Measurements from ENCODE around the gene CELF1. TPM values are rescaled to one million over a fixed set of nuclear protein-coding genes. Genes with fewer than 3 reads are reported as not detected.
"Not testable (repeated sequence)": the region's sequence is repeated elsewhere in the genome, so short reads cannot be mapped to it uniquely, and the experiment has no call there.

The CELF1 gene
- total RNA-seq, 4 donors from 2014 or later: 69.6 to 151 (median 99.3) TPM

DNA sequence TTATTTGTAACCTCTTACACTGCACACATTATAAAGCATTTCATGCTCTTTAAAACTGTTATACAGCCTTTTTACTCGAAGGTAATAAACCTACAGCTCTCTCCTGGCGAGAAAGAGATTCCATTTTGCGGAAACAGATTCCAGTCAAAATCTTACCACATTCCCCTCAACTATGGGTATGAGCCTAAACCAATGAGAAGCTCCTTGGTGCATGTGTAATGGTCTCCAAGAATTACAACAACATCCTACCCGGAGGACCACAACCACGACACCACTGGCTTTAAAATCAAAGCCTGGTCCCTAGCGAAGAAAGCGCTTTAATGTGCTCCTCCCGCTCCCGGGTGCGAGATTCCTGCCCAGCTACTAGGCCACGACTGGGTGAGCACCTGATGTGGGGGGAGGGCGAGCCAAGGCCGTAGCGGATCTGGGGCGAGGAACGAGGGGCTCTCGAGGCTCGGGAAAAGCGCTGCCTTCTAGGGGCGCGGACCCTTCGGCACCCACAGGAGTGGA lies 821 bp downstream of the CELF1 start:
- Histone ChIP-seq H3K4me3 (peak overlapping the region; percentile 64 to 100 (median 94)), H3K9me3 (no peaks in the 10 kb centered on the region), H3K27me3 (no peaks in the 10 kb centered on the region), H3K4me1 (peaks cover 45 to 62% (median 55%) of the 10 kb centered on the region in 4 donors), H3K27ac (replicated peaks in 1 of 4) (peak overlapping the region; percentile 79 to 97 (median 94)), H3K36me3 (no peaks in the 10 kb centered on the region)
- WGBS: under 1% methylated on average over 17 of the region's 22 CpGs
- DNase-seq (ENCODE audit: extremely low spot score): no peak
- TF ChIP-seq POLR2AphosphoS5 (IDR thresholded peaks at IDR 0.05) (peak in 1 of 2 donors; percentile 9), POLR2A (IDR thresholded peaks at IDR 0.05; ENCODE audit: low read depth) (no peak)
- intact Hi-C loops (cut with DNase I): loop anchor here (5.0 kb wide), 1 partner anchor 45 kb away; no protein-coding TSS in a partner anchor

DNA sequence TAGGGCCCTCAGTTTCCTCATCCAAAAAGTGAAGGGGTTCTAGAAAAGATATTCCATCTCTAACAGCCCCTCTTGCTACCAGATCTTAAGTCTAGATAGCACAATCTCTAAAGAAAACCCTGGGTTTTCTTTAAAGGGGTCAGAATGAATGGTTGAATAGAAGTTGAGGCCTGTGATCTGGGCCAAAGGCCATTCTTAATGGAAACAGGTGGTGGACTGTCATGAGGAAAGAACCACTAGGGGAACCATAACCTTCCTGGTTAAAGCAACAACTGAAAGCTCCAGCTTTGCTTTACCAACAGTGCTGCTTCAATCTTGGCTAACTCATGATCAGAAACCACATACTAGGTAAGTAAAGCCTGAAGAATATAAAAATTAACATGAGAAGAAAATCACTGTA lies 1.8 kb downstream of the CELF1 start:
- peaks cover 45 to 68% (median 63%) of the 10 kb centered on the region in 4 donors for H3K4me1 ChIP-seq
- intact Hi-C loops (cut with DNase I): loop anchor here (5.0 kb wide), 1 partner anchor 44 kb away; no protein-coding TSS in a partner anchor
- H3K9me3 ChIP-seq: no peaks in the 10 kb centered on the region
- H3K4me3 ChIP-seq: peak overlapping the region in 3 of 4 donors; percentile 64 to 95 (median 93)
- TF ChIP-seq EP300 (IDR thresholded peaks at IDR 0.05) (no peak), POLR2AphosphoS5 (IDR thresholded peaks at IDR 0.05) (no peak), POLR2A (IDR thresholded peaks at IDR 0.05; ENCODE audit: low read depth) (no peak)
- TF ChIP-seq, protein P1, sequence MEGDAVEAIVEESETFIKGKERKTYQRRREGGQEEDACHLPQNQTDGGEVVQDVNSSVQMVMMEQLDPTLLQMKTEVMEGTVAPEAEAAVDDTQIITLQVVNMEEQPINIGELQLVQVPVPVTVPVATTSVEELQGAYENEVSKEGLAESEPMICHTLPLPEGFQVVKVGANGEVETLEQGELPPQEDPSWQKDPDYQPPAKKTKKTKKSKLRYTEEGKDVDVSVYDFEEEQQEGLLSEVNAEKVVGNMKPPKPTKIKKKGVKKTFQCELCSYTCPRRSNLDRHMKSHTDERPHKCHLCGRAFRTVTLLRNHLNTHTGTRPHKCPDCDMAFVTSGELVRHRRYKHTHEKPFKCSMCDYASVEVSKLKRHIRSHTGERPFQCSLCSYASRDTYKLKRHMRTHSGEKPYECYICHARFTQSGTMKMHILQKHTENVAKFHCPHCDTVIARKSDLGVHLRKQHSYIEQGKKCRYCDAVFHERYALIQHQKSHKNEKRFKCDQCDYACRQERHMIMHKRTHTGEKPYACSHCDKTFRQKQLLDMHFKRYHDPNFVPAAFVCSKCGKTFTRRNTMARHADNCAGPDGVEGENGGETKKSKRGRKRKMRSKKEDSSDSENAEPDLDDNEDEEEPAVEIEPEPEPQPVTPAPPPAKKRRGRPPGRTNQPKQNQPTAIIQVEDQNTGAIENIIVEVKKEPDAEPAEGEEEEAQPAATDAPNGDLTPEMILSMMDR (IDR thresholded peaks at IDR 0.05): peak in 1 of 3 experiments; percentile 14
- DNase-seq (ENCODE audit: extremely low spot score): no peak
- H3K27me3 ChIP-seq: no peaks in the 10 kb centered on the region
- peak overlapping the region; percentile 2 to 94 (median 86) for H3K27ac ChIP-seq (replicated peaks in 1 of 4)
- no peaks in the 10 kb centered on the region for H3K36me3 ChIP-seq

DNA sequence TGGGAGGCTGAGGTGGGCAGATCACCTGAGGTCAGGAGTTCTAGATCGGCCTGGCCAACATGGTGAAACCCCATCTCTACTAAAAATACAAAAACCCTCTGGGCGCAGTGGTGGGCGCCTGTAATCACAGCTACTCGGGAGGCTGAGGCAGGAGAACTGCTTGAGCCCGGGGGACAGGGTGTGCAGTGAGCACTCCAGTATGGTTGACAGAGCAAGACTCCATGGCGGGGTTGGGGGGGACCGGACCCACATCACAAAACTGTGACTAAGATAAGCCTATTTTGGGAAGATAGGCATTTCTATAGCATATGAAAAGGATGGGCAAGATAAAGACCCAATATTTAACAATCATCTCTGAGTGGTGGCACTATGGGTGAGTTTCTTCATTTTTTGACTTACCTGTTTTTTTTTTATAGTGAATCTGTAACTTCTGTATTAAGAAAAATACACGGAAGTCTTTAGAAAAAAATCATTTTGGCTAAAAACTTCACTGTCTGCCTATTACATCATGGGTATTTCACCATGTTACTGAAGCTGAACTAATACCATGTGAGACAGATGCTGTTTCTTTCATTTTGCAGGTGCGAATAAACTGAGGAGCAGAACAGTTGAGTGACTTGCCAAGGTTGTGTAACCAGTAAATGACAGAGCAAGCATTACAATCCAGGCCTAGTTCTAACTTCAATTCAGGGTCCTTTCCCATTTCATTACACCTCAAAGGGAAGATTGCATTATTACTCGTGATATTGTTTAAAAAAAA lies 2.5 kb downstream of the CELF1 start:
- H3K27me3 ChIP-seq: no peaks in the 10 kb centered on the region
- H3K27ac ChIP-seq (replicated peaks in 1 of 4): peak overlapping the region; percentile 2 to 94 (median 86)
- WGBS: 88% methylated on average over 10 of the region's 10 CpGs
- no peak overlapping the region for H3K4me3 ChIP-seq
- DNase-seq (ENCODE audit: extremely low spot score): no peak
- intact Hi-C loops (cut with DNase I): loop anchor here (5.0 kb wide), 1 partner anchor 43 kb away; no protein-coding TSS in a partner anchor
- H3K9me3 ChIP-seq: no peaks in the 10 kb centered on the region
- H3K4me1 ChIP-seq: peaks cover 45 to 70% (median 65%) of the 10 kb centered on the region in 4 donors
- TF ChIP-seq, protein P1 (IDR thresholded peaks at IDR 0.05): no peak
- TF ChIP-seq POLR2AphosphoS5 (IDR thresholded peaks at IDR 0.05): peak in 1 of 2 donors; percentile 16
- no peaks in the 10 kb centered on the region for H3K36me3 ChIP-seq

DNA sequence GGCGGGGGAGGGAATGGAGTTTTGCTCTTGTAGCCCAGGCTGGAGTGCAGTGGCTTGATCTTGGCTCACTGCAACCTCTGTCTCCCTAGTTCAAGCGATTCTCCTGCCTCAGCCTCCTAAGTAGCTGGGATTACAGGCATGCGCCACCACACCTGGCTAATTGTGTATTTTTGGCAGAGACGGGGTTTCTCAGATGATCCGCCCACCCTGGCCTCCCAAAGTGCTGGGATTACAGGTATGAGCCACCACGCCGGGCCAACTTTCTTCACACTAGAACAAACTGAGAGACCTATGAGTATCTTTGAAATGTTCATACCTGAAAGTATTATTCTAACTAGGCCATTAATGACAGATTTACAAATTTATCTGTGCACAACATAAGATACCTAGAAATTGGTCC lies 6.7 kb downstream of the CELF1 start:
- H3K4me3 ChIP-seq; H3K9me3 ChIP-seq; intact Hi-C loops (cut with DNase I); H3K27ac ChIP-seq (replicated peaks in 1 of 4); H3K27me3 ChIP-seq; H3K36me3 ChIP-seq; DNase-seq (ENCODE audit: extremely low spot score): not testable (repeated sequence)
- H3K4me1 ChIP-seq: peaks cover 43 to 88% (median 81%) of the 10 kb centered on the region in 4 donors
- WGBS: 98% methylated on average over 7 of the region's 7 CpGs

DNA sequence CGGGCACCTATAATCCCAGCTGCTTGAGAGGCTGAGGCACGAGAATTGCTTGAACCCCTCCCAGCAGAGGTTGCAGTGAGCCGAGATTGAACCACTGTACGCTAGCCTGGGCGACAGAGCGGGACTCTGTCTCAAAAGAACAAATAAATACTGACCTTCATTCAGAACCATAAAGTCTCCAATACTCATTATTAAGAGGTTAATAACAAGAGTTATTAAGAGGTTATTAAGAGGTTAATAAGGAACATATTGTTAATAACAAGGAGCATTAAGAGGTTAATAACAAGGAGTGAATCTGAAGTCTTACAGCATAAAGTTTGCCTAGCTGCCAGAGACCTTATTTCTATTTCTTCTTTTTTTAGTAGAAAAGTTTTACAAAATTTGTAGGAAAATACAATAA lies 7.6 kb downstream of the CELF1 start:
- Histone ChIP-seq H3K9me3 (no peaks in the 10 kb centered on the region), H3K4me3 (no peak overlapping the region), H3K4me1 (peaks cover 39 to 85% (median 80%) of the 10 kb centered on the region in 4 donors), H3K27ac (replicated peaks in 1 of 4) (no peak overlapping the region), H3K36me3 (no peaks in the 10 kb centered on the region), H3K27me3 (no peaks in the 10 kb centered on the region)
- intact Hi-C loops (cut with DNase I): no loop called here
- DNase-seq (ENCODE audit: extremely low spot score): no peak
- TF ChIP-seq EP300 (IDR thresholded peaks at IDR 0.05) (no peak), POLR2A (IDR thresholded peaks at IDR 0.05; ENCODE audit: low read depth) (no peak), POLR2AphosphoS5 (IDR thresholded peaks at IDR 0.05) (no peak)
- TF ChIP-seq, protein P1 (IDR thresholded peaks at IDR 0.05): no peak
- WGBS: 92% methylated on average over 6 of the region's 6 CpGs

Data from esophagus muscularis mucosa (tissue), 4 donors.